ENCODE measurements around the gene IL5.

The IL5 gene

DNA sequence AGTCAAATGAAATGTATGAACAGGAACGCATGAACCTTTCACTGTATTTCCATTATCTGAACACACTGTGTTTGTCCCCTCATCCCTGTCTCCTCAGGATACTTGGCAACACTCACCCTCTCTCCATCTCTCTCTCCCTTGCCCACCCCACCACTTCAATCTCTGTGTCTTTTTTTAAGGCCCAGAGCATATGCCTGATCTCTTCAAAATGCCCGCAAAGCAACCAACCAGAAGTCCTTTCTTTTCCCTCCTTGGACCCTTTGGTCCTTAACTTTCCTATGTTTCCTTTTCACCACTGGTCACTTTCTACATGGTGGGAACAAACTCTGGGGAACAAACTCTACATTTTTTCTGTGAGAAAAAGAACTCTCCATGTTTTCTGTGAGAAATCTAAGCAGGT, 49.5 kb downstream of the IL5 start:
- ChIA-PET CTCF (interaction anchor here (2.2 to 21.9 kb wide), 2 partner anchors 73 to 105 kb away, joined by 8 to 610 read pairs; no protein-coding TSS in a partner anchor), POLR2A (no interaction called here)
- no peak overlapping the region for H3K4me3 ChIP-seq (ENCODE audit: low read depth, low read length)
- no peak for DNase-seq (ENCODE audit: low read depth, low spot score)
- TF ChIP-seq, protein P1, sequence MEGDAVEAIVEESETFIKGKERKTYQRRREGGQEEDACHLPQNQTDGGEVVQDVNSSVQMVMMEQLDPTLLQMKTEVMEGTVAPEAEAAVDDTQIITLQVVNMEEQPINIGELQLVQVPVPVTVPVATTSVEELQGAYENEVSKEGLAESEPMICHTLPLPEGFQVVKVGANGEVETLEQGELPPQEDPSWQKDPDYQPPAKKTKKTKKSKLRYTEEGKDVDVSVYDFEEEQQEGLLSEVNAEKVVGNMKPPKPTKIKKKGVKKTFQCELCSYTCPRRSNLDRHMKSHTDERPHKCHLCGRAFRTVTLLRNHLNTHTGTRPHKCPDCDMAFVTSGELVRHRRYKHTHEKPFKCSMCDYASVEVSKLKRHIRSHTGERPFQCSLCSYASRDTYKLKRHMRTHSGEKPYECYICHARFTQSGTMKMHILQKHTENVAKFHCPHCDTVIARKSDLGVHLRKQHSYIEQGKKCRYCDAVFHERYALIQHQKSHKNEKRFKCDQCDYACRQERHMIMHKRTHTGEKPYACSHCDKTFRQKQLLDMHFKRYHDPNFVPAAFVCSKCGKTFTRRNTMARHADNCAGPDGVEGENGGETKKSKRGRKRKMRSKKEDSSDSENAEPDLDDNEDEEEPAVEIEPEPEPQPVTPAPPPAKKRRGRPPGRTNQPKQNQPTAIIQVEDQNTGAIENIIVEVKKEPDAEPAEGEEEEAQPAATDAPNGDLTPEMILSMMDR (IDR thresholded peaks at IDR 0.05; ENCODE audit: insufficient read depth, low read length, missing control alignments): no peak

DNA sequence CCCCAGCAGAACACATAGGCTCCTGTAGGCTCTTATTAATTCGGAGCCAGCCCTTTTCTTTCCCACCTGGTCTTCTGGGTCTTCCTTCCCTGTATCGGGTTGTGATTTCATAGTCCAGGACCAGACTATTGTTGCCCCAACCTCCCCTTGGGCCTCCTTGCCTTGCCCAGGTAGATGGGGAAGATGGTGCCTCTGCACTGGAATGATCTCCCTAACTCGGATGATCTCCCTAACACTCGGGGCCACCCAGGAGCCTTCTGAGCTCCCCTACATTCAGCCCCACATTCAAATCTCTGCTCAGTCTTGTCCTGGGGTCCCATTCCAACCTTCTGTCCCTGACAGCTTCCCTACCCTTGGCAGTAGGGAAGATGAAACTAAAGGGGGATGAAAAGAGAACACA, 50.1 kb downstream of the IL5 start:
- TF ChIP-seq, protein P1 (IDR thresholded peaks at IDR 0.05; ENCODE audit: insufficient read depth, low read length, missing control alignments): no peak
- no peak for DNase-seq (ENCODE audit: low read depth, low spot score)
- POLR2A ChIA-PET: interaction anchor here (0.7 kb wide), 1 partner anchor 13 kb away, joined by 3 read pairs; no protein-coding TSS in a partner anchor
- CTCF ChIA-PET: interaction anchor here (0.6 to 21.9 kb wide), 6 partner anchors 7 to 105 kb away, joined by 3 to 610 read pairs (median 6); no protein-coding TSS in a partner anchor
- H3K4me3 ChIP-seq (ENCODE audit: low read depth, low read length): no peak overlapping the region

DNA sequence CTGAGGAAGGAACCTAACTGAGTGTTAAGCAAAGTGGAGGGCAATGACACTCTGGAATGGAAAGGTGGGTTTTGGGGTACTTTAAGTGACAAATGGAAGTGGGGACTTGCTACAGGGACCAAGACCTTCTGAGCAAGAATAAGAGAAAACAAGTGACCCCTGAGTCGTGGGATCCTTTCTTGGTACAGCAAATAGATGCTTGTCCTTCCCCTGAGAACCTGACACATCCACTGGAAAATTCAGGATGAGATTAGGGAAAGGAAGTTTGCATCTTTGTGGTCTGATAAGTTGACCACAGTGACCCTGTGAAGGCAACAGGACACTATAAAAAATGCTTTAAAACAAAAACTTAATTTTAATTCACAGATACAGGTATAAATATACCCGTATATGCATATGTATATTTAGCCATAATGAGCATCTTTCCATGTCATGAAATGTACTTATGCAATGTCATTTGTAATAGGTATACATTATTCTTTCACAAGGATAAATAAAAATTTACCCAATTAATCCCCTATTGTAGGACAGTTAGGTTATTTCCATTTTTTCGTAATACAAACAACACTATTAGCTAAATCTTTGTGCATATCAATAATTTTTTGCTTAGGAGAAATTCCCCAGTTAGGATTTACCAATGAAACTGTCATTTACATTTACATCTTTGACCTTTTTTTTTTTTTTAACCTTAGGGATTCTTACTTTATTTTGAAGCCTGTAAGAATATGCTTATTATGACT, 50.8 kb downstream of the IL5 start:
- CTCF ChIA-PET: interaction anchor here (0.6 to 21.9 kb wide), 6 partner anchors 8 to 104 kb away, joined by 3 to 610 read pairs (median 6); no protein-coding TSS in a partner anchor
- POLR2A ChIA-PET: interaction anchor here (0.7 to 2.5 kb wide), 2 partner anchors 12 to 82 kb away, joined by 3 to 14 read pairs; no protein-coding TSS in a partner anchor
- no peak overlapping the region for H3K4me3 ChIP-seq (ENCODE audit: low read depth, low read length)
- TF ChIP-seq, protein P1 (IDR thresholded peaks at IDR 0.05; ENCODE audit: insufficient read depth, low read length, missing control alignments): no peak
- DNase-seq (ENCODE audit: low read depth, low spot score): no peak
